Measurements from ENCODE around the gene SLC2A9.
"Not testable (repeated sequence)": the region's sequence is repeated elsewhere in the genome, so short reads cannot be mapped to it uniquely, and the experiment has no call there.

The SLC2A9 gene

GRCh38 chr4:9808077-9808476, 213.2 kb downstream of the SLC2A9 start:
- no peak for DNase-seq

GRCh38 chr4:9804918-9805317, 216.4 kb downstream of the SLC2A9 start:
- DNase-seq = no peak

- DNase-seq = no peak
Measured at GRCh38 chr4:9800848-9801247, 220.4 kb downstream of the SLC2A9 start.

- DNase-seq = not testable (repeated sequence)
Measured at GRCh38 chr4:9796641-9797040, 224.7 kb downstream of the SLC2A9 start.

GRCh38 chr4:9792381-9792780, 228.9 kb downstream of the SLC2A9 start:
- DNase-seq = no peak

- DNase-seq = not testable (repeated sequence)
Measured at GRCh38 chr4:9785891-9786290, 235.4 kb downstream of the SLC2A9 start.

GRCh38 chr4:9782136-9782436, 239.2 kb downstream of the SLC2A9 start:
- no peak for DNase-seq

- DNase-seq = no peak
Measured at GRCh38 chr4:9781343-9782135, 239.8 kb downstream of the SLC2A9 start, which contains the start of gene DRD5. Gene DRD5, plus strand, starts transcription at chr4:9781634. Its CDS starts 396 bp downstream, at chr4:9782030.

All from hippocampal formation (tissue), 2 donors.